Sigmoid colon (tissue), 7 donors: Measurements from ENCODE around the gene PNISR. TPM values are rescaled to one million over a fixed set of nuclear protein-coding genes. Genes with fewer than 3 reads are reported as not detected.
A peak's percentile ranks its signal among the peaks of the same experiment; 100 is the strongest.

ENCODE experiments used
- DNase-seq: peaks from one replicate; pipeline ENCODE4 v3.0.0-alpha.2; 2019
- H3K27ac ChIP-seq, 4 donors: fragments of 200-600 bp; sonication (generic); one replicate each; pipeline ENCODE4 v1.5.1; 2016 to 2019; ENCODE audit warnings: mild to moderate bottlenecking in 1 of 4
- H3K27me3 ChIP-seq, 3 donors: fragments of 200-600 bp; sonication (generic); one replicate each; pipeline ENCODE4 v1.5.1; 2019; ENCODE audit warnings: mild to moderate bottlenecking in 1 of 3
- H3K36me3 ChIP-seq, 4 donors: fragments of 200-600 bp; sonication (generic); one replicate each; pipeline ENCODE4 v1.5.1; 2016 to 2019
- H3K4me1 ChIP-seq, 4 donors: fragments of 200-600 bp; sonication (generic); one replicate each; pipeline ENCODE4 v1.5.1; 2017 to 2019
- H3K4me3 ChIP-seq, 4 donors: fragments of 200-600 bp; sonication (generic); one replicate each; pipeline ENCODE4 v1.5.1; 2017 to 2019; ENCODE audit warnings: mild to moderate bottlenecking in 2 of 4, moderate library complexity in 1 of 4
- H3K9me3 ChIP-seq, 4 donors: fragments of 200-600 bp in 3 of 4; sonication (generic) in 3 of 4; one replicate each; pipeline versions ENCODE4 v1.5.1 to v1.6.1; 2013 to 2019
- EP300 ChIP-seq, 4 donors: sonication (generic); formaldehyde crosslinking; IDR thresholded peaks; one replicate each; pipeline ENCODE4 v1.6.1; 2017; ENCODE audit warnings: antibody characterized with exemption in 4 of 4
- POLR2A ChIP-seq, 2 donors: fragments of 450-650 bp; IDR thresholded peaks; one replicate each; pipeline ENCODE4 v1.6.1; 2016; ENCODE audit warnings: antibody characterized with exemption in 2 of 2, mild to moderate bottlenecking in 2 of 2, moderate library complexity in 2 of 2
- POLR2AphosphoS5 ChIP-seq, 4 donors: sonication (generic); formaldehyde crosslinking; IDR thresholded peaks; one replicate each; pipeline ENCODE4 v1.6.1; 2017; ENCODE audit warnings: antibody characterized with exemption in 4 of 4
- WGBS, 2 donors: extraction: QIAGEN DNeasy Blood & Tissue Kit; methylation state at CpG; one replicate each; pipeline ENCODE4 v1.1.7; 2013; 5-methylcytosine and 5-hydroxymethylcytosine counted together
- intact Hi-C: fragments of 100-400 bp; cut with DNase I; formaldehyde crosslinking; loops from one replicate; pipeline ENCODE4 v1.15.1; 2023
- polyA plus RNA-seq, 3 donors: library from polyadenylated mRNA; stranded (reverse); fragments of 200-250 nt; gene quantifications; one replicate each; pipeline ENCODE4 v1.2.3, GENCODE V29; 2013
- total RNA-seq, 4 donors: library from RNA; depleted of rRNA; stranded (reverse); fragments of >200 nt; gene quantifications; one replicate each; pipeline ENCODE4 v1.1.0, GENCODE V29; 2016
- TF ChIP-seq, protein P1 (sequence below), 4 experiments: fragments of 450-650 bp in 3 of 4; fragments of 200-600 bp in 1 of 4; IDR thresholded peaks; one replicate each; pipeline ENCODE4 v1.5.1; 2016 to 2019; ENCODE audit warnings: antibody characterized with exemption in 4 of 4, mild to moderate bottlenecking in 3 of 4, moderate library complexity in 2 of 4
- donor health status: healthy with polysubstance abuse.
- donor health status: Bipolar disorder and iron deficiency.
- donor health status: healthy.

The PNISR gene
- total and polyA plus RNA-seq, 7 donors, result 9.5 to 253 (median 135) TPM

DNA sequence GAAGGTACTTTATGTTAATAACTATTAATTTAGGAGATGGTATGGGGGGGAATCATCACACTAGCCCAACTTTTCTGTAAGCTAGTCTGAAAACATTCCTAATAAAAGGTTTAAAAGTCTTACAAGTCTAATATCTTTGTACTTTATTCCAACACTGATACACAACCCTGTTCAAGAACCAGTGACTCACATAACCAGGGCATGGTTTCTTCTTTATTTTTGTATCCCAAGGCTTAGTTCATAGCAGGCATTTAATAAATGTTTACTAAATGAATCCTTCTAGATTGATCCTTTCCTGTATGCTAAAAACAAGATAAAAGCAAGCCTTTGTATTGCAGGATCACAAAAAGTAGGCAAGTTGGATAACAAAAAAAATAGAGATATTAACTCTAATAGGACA lies 9.7 kb downstream of the PNISR start:
- TF ChIP-seq, protein P1, sequence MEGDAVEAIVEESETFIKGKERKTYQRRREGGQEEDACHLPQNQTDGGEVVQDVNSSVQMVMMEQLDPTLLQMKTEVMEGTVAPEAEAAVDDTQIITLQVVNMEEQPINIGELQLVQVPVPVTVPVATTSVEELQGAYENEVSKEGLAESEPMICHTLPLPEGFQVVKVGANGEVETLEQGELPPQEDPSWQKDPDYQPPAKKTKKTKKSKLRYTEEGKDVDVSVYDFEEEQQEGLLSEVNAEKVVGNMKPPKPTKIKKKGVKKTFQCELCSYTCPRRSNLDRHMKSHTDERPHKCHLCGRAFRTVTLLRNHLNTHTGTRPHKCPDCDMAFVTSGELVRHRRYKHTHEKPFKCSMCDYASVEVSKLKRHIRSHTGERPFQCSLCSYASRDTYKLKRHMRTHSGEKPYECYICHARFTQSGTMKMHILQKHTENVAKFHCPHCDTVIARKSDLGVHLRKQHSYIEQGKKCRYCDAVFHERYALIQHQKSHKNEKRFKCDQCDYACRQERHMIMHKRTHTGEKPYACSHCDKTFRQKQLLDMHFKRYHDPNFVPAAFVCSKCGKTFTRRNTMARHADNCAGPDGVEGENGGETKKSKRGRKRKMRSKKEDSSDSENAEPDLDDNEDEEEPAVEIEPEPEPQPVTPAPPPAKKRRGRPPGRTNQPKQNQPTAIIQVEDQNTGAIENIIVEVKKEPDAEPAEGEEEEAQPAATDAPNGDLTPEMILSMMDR (IDR thresholded peaks at IDR 0.05), result no peak
- TF ChIP-seq POLR2AphosphoS5 (IDR thresholded peaks at IDR 0.05) (no peak), EP300 (IDR thresholded peaks at IDR 0.05) (no peak), POLR2A (IDR thresholded peaks at IDR 0.05) (no peak)
- Histone ChIP-seq H3K4me1 (peaks cover 2 to 85% (median 66%) of the 10 kb centered on the region in 4 donors), H3K4me3 (no peak overlapping the region), H3K36me3 (peaks cover 0 to 5% (median 0%) of the 10 kb centered on the region in 4 donors), H3K27me3 (no peaks in the 10 kb centered on the region), H3K27ac (no peak overlapping the region), H3K9me3 (no peaks in the 10 kb centered on the region)
- intact Hi-C loops, result no loop called here
- no peak for DNase-seq

GRCh38 chr6:99412065-99412464 lies 13.0 kb downstream of the PNISR start:
- TF ChIP-seq EP300 (IDR thresholded peaks at IDR 0.05) (no peak), POLR2AphosphoS5 (IDR thresholded peaks at IDR 0.05) (no peak), POLR2A (IDR thresholded peaks at IDR 0.05) (no peak)
- TF ChIP-seq, protein P1 (IDR thresholded peaks at IDR 0.05), result no peak
- Histone ChIP-seq H3K27ac (peak overlapping the region in 3 of 4 donors; percentile 21 to 47 (median 35)), H3K4me3 (no peak overlapping the region), H3K36me3 (peaks cover 0 to 37% (median 20%) of the 10 kb centered on the region in 4 donors), H3K9me3 (no peaks in the 10 kb centered on the region), H3K27me3 (no peaks in the 10 kb centered on the region), H3K4me1 (peaks cover 2 to 55% (median 40%) of the 10 kb centered on the region in 4 donors)
- intact Hi-C loops, result no loop called here
- DNase-seq, result no peak
- 91 to 94% methylated on average over 1 of the region's 1 CpG for WGBS, 2 donors

- DNase-seq, result no peak
- Histone ChIP-seq H3K27me3 (no peaks in the 10 kb centered on the region), H3K4me3 (no peak overlapping the region), H3K4me1 (peaks cover 0 to 31% (median 18%) of the 10 kb centered on the region in 4 donors), H3K9me3 (no peaks in the 10 kb centered on the region), H3K36me3 (peaks cover 3 to 61% (median 39%) of the 10 kb centered on the region in 4 donors), H3K27ac (no peak overlapping the region)
- intact Hi-C loops, result no loop called here
- TF ChIP-seq POLR2A (IDR thresholded peaks at IDR 0.05) (no peak), EP300 (IDR thresholded peaks at IDR 0.05) (no peak)
- TF ChIP-seq, protein P1 (IDR thresholded peaks at IDR 0.05), result no peak
Measured at GRCh38 chr6:99409672-99410071, 15.4 kb downstream of the PNISR start.

- H3K9me3 ChIP-seq, result no peaks in the 10 kb centered on the region
- H3K27me3 ChIP-seq, result no peaks in the 10 kb centered on the region
- TF ChIP-seq POLR2AphosphoS5 (IDR thresholded peaks at IDR 0.05), result no peak
- no peak for TF ChIP-seq EP300 (IDR thresholded peaks at IDR 0.05)
- TF ChIP-seq, protein P1 (IDR thresholded peaks at IDR 0.05), result no peak
- TF ChIP-seq POLR2A (IDR thresholded peaks at IDR 0.05), result no peak
- H3K4me3 ChIP-seq, result no peak overlapping the region
- H3K36me3 ChIP-seq, result peaks cover 8 to 87% (median 63%) of the 10 kb centered on the region in 4 donors
- DNase-seq, result no peak
- H3K27ac ChIP-seq, result no peak overlapping the region
- 82% methylated on average over 7 of the region's 7 CpGs for WGBS, 2 donors
- peaks cover 0 to 14% (median 9%) of the 10 kb centered on the region in 4 donors for H3K4me1 ChIP-seq
- intact Hi-C loops, result no loop called here
Measured at GRCh38 chr6:99407076-99407475, 18.0 kb downstream of the PNISR start.

DNA sequence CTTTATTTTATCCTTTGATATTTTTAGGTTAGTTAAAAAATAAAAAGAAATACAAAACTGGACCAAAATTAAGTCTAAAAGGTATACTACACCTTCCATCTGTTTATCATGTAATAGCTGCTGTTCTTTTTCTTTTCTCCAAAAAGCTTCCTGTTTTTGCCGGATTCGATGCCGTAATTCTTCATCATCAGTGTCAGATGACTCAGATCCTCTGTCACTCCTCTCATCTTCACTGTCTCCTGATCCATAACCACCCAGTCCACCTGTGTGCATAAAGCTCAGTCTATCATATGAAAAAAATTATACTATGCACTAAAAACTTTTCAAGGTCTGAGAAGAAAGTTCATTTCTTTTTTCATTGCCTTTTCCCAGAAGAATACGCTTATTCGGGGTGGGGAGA lies 22.7 kb downstream of the PNISR start:
- intact Hi-C loops, result no loop called here
- H3K36me3 ChIP-seq, result peaks cover 15 to 100% (median 68%) of the 10 kb centered on the region in 4 donors

More for the DNA sequence above, 22.7 kb downstream of the PNISR start:
- WGBS, 2 donors, result 89 to 95% methylated on average over 5 of the region's 5 CpGs
- Histone ChIP-seq H3K27me3 (no peaks in the 10 kb centered on the region), H3K4me1 (no peaks in the 10 kb centered on the region), H3K4me3 (no peak overlapping the region), H3K9me3 (no peaks in the 10 kb centered on the region), H3K27ac (no peak overlapping the region)
- TF ChIP-seq POLR2AphosphoS5 (IDR thresholded peaks at IDR 0.05) (no peak), POLR2A (IDR thresholded peaks at IDR 0.05) (no peak), EP300 (IDR thresholded peaks at IDR 0.05) (no peak)
- TF ChIP-seq, protein P1 (IDR thresholded peaks at IDR 0.05), result no peak
- no peak for DNase-seq
